MM.1S (cell line): ENCODE measurements around the gene FAS.

ENCODE experiments used
- EZH2phosphoT487 ChIP-seq: fragments of 300-600 bp; sonication (generic); IDR thresholded peaks from 2 replicates; pipeline ENCODE4 v1.6.1; 2018; ENCODE audit warnings: antibody characterized with exemption, low read length
- TF ChIP-seq, protein P1 (sequence below): fragments of 300-600 bp; sonication (generic); IDR thresholded peaks from 2 replicates; pipeline ENCODE4 v1.5.1; 2016; ENCODE audit warnings: antibody characterized with exemption, low read length, mixed read lengths

DNA sequence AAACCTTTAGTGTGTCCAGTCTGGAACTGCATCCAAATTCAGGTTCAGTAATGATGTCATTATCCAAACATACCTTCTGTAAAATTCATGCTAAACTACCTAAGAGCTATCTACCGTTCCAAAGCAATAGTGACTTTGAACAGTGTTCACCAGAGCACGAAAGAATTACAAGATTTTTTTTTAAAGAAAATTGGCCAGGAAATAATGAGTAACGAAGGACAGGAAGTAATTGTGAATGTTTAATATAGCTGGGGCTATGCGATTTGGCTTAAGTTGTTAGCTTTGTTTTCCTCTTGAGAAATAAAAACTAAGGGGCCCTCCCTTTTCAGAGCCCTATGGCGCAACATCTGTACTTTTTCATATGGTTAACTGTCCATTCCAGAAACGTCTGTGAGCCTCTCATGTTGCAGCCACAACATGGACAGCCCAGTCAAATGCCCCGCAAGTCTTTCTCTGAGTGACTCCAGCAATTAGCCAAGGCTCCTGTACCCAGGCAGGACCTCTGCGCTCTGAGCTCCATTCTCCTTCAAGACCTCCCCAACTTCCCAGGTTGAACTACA, 694 bp upstream of the FAS start:
- TF ChIP-seq, protein P1, sequence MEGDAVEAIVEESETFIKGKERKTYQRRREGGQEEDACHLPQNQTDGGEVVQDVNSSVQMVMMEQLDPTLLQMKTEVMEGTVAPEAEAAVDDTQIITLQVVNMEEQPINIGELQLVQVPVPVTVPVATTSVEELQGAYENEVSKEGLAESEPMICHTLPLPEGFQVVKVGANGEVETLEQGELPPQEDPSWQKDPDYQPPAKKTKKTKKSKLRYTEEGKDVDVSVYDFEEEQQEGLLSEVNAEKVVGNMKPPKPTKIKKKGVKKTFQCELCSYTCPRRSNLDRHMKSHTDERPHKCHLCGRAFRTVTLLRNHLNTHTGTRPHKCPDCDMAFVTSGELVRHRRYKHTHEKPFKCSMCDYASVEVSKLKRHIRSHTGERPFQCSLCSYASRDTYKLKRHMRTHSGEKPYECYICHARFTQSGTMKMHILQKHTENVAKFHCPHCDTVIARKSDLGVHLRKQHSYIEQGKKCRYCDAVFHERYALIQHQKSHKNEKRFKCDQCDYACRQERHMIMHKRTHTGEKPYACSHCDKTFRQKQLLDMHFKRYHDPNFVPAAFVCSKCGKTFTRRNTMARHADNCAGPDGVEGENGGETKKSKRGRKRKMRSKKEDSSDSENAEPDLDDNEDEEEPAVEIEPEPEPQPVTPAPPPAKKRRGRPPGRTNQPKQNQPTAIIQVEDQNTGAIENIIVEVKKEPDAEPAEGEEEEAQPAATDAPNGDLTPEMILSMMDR: no peak
- TF ChIP-seq EZH2phosphoT487: no peak
